Right atrium auricular region (tissue), 2 donors: ENCODE results near the gene CLDN6. TPM values are rescaled to one million over a fixed set of nuclear protein-coding genes. Genes with fewer than 3 reads are reported as not detected.

Experiments
- DNase-seq: peaks from one replicate; pipeline ENCODE4 v3.0.0-alpha.2; 2019; ENCODE audit warnings: low spot score
- H3K27ac ChIP-seq, 2 donors: fragments of 200-600 bp; sonication (generic); 1 replicate in 1 of 2; 2 replicates in 1 of 2; pipeline ENCODE4 v1.5.1; 2016 to 2019
- H3K27me3 ChIP-seq, 2 donors: fragments of 200-600 bp; sonication (generic); one replicate each; pipeline versions ENCODE4 v1.5.1 to v1.6.0; 2017 to 2019
- H3K36me3 ChIP-seq: fragments of 200-600 bp; sonication (generic); one replicate; pipeline ENCODE4 v1.5.1; 2016
- H3K4me1 ChIP-seq, 2 donors: fragments of 200-600 bp; sonication (generic); one replicate each; pipeline versions ENCODE4 v1.5.1 to v1.6.0; 2017 to 2019
- H3K4me3 ChIP-seq, 2 donors: fragments of 200-600 bp; sonication (generic); 1 replicate in 1 of 2; 2 replicates in 1 of 2; pipeline ENCODE4 v1.5.1; 2017 to 2019; ENCODE audit warnings: mild to moderate bottlenecking in 1 of 2, moderate library complexity in 1 of 2
- H3K9me3 ChIP-seq, 2 donors: fragments of 200-600 bp; sonication (generic); one replicate each; pipeline ENCODE4 v1.5.1; 2019
- total RNA-seq, 2 donors: library from RNA; depleted of rRNA; stranded (reverse); fragments of >200 nt; gene quantifications; one replicate each; pipeline ENCODE4 v1.1.0, GENCODE V29; 2016
- TF ChIP-seq, protein P1 (sequence below), 2 donors: fragments of 200-600 bp; sonication (generic); IDR thresholded peaks; one replicate each; pipeline ENCODE4 v1.5.1; 2019; ENCODE audit warnings: antibody characterized with exemption in 2 of 2

The CLDN6 gene
- total RNA-seq, 2 donors from 2014 or later: not detected

DNA sequence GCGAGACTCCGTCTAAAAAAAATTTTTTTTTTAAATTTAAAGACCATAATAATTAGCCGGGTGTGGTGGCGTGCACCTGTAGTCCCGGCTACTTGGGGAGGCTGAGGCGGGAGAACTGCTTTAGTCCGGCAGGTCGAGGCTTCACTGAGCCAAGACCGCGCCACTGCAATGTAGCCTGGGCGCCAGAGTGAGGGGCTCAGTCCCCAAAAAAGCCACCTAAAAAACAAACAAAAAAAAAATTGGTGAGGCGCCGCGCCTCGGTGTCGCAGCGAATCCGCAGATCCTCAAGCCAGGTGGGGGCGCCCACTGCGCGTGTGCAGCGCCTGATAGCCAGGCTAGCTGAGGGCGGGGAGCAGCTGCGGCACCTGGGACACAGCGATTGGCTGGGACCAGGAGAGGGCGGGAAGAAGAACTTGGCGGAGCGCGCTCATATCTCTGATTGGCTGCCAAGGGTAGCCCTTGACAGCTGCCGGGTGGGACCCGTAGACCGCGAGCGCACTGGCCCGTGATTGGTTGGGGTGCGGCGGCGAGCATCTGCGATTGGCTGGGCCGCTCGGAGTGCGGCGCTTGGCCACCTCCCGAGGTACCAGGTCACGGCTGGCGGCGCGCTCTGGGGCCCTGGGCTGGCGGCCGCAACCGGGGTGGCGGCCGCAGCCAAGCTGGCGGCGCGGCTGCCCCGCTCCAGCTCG lies 14.3 kb downstream of the CLDN6 start:
- peak; percentile 96 for DNase-seq
- H3K27me3 ChIP-seq: peaks cover 0 to 13% of the 10 kb centered on the region in 2 donors
- H3K4me1 ChIP-seq: peaks cover 0 to 5% of the 10 kb centered on the region in 2 donors
- TF ChIP-seq, protein P1, sequence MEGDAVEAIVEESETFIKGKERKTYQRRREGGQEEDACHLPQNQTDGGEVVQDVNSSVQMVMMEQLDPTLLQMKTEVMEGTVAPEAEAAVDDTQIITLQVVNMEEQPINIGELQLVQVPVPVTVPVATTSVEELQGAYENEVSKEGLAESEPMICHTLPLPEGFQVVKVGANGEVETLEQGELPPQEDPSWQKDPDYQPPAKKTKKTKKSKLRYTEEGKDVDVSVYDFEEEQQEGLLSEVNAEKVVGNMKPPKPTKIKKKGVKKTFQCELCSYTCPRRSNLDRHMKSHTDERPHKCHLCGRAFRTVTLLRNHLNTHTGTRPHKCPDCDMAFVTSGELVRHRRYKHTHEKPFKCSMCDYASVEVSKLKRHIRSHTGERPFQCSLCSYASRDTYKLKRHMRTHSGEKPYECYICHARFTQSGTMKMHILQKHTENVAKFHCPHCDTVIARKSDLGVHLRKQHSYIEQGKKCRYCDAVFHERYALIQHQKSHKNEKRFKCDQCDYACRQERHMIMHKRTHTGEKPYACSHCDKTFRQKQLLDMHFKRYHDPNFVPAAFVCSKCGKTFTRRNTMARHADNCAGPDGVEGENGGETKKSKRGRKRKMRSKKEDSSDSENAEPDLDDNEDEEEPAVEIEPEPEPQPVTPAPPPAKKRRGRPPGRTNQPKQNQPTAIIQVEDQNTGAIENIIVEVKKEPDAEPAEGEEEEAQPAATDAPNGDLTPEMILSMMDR (IDR thresholded peaks at IDR 0.05): peak; percentile 16 to 76
- no peaks in the 10 kb centered on the region for H3K36me3 ChIP-seq
- H3K27ac ChIP-seq: no peak overlapping the region
- H3K4me3 ChIP-seq: peak overlapping the region in 1 of 2 donors; percentile 27
- H3K9me3 ChIP-seq: no peaks in the 10 kb centered on the region

DNA sequence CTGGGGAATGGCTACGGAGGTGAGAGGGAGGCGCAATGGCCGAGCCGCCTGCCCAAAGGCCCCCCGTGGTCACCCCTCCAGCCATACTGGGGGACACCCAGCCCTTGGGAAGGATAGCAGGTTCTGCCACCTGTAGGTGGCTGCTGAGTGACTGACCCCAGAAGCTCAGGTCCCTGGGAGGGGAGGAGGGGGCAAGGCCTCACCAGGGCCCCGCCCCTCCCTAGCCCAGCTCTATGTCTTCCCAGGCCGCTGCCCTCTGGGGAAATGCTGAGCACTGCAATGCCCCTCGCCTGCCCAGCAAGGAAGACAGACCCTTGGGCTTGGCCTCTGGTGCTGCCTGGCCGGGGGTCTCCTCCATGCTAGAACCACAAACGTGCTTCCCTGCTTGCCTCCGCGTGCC lies 16.7 kb downstream of the CLDN6 start:
- Histone ChIP-seq H3K9me3 (no peaks in the 10 kb centered on the region), H3K36me3 (no peaks in the 10 kb centered on the region), H3K27ac (no peak overlapping the region), H3K27me3 (peaks cover 0 to 6% of the 10 kb centered on the region in 2 donors), H3K4me1 (peaks cover 0 to 5% of the 10 kb centered on the region in 2 donors), H3K4me3 (no peak overlapping the region)
- no peak for DNase-seq
- TF ChIP-seq, protein P1 (IDR thresholded peaks at IDR 0.05): no peak

DNA sequence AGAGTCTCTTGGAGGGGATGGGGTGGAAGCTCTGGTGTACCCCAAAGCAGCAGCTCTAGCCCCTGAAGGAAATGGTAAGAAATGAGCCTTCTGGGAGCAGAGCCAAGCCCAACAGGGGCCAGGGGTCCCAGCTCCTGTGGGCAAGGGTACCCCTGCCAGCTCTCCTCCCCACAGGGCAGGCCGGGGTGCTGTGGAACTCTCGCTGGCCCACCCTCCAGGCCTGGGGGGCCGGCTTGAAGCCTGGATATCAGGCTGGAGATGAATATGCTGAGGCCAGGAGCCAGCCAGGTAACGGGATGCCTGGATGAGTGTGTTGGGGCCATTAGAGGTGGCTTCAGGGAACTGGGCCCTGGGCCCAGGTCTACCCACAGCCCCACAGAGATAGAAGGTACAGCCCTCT lies 17.4 kb downstream of the CLDN6 start:
- H3K36me3 ChIP-seq: no peaks in the 10 kb centered on the region
- H3K9me3 ChIP-seq: no peaks in the 10 kb centered on the region
- H3K27me3 ChIP-seq: no peaks in the 10 kb centered on the region
- TF ChIP-seq, protein P1 (IDR thresholded peaks at IDR 0.05): no peak
- peaks cover 0 to 5% of the 10 kb centered on the region in 2 donors for H3K4me1 ChIP-seq
- H3K27ac ChIP-seq: no peak overlapping the region
- DNase-seq: no peak
- no peak overlapping the region for H3K4me3 ChIP-seq

DNA sequence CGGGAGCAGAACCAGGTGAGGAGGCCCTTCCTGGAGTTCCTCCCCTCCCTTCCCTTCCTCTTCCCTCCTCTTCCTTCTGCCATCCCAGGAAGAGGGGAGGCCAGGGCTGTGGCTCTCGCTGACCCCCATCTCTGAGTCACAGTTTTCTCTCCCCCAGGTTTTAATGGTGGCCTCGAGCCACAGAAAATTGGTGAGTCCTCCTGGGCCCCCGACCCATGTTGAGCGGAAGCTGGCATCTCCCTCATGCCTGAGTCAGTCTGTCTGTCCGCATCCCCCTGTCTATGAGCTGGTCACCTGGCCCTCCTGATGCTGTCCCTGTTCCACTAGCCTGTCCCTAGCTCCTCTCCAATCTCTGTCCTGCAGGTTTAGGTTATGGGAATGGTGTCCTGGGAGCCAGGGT lies 18.1 kb downstream of the CLDN6 start:
- TF ChIP-seq, protein P1 (IDR thresholded peaks at IDR 0.05): no peak

DNA sequence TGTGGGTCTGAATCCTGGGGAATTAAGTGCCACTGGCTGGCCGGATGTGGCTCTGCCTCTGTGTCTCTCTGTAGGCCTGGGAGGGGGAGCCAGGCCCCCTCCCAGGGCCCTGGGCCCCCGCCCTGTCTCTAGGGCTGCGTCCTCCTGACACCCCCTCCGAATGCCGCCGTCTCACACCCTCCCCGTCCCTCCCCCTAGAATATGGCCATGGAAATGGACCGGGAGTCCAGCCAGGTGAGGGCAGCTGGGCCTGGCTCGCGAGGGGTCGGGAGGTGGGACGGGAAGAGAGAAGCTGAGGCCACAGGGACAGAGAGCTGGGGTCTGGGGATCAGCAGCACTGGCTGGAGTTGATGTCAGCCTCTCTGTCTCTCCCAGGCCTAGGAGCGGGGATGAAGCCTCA lies 21.7 kb downstream of the CLDN6 start:
- H3K4me3 ChIP-seq: no peak overlapping the region
- no peaks in the 10 kb centered on the region for H3K36me3 ChIP-seq
- no peak for DNase-seq
- no peak overlapping the region for H3K27ac ChIP-seq
- H3K4me1 ChIP-seq: no peaks in the 10 kb centered on the region
- no peaks in the 10 kb centered on the region for H3K9me3 ChIP-seq
- TF ChIP-seq, protein P1 (IDR thresholded peaks at IDR 0.05): no peak
- H3K27me3 ChIP-seq: no peaks in the 10 kb centered on the region

More for the DNA sequence above, 18.1 kb downstream of the CLDN6 start:
- no peaks in the 10 kb centered on the region for H3K9me3 ChIP-seq
- H3K27ac ChIP-seq: no peak overlapping the region
- no peak for DNase-seq
- no peak overlapping the region for H3K4me3 ChIP-seq
- H3K27me3 ChIP-seq: no peaks in the 10 kb centered on the region
- peaks cover 0 to 3% of the 10 kb centered on the region in 2 donors for H3K4me1 ChIP-seq
- no peaks in the 10 kb centered on the region for H3K36me3 ChIP-seq
